NCI-H187 (cell line): ENCODE measurements around the gene HSF5.

Experiments
- DNase-seq, 2 experiments: peaks; one replicate each; lab custom pipeline; 2025; lab: John Stamatoyannopoulos, UW

Gene HSF5

DNA sequence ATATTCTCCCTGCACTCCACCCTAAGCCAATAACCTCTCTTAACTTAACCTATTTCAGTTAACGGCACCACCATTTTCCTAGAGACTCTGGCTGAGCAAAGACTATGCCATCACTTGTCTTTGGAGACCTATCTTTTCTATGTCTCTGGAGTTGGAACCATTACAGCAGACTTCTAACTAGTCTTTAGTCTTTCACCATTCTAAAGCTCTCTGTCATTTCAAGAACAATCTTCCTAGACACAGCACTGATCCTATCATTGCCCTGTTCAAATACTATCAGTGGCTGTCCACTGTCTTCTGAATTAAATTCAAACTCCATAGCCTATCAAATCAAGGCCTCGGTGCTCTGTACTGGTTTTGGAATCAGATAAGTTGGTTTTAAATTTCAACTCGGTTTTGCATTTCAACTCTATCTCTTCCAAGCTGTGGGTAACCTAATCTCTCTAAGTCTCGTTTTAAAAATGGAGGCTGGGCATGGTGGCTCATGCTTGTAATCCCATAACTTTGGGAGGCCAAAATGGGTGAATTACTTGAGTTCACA, 102.8 kb downstream of the HSF5 start:
- no peak for DNase-seq

- no peak for DNase-seq
Measured at GRCh38 chr17:58384897-58385296, 103.3 kb downstream of the HSF5 start.

GRCh38 chr17:58383892-58384462, 104.2 kb downstream of the HSF5 start:
- DNase-seq = no peak

DNA sequence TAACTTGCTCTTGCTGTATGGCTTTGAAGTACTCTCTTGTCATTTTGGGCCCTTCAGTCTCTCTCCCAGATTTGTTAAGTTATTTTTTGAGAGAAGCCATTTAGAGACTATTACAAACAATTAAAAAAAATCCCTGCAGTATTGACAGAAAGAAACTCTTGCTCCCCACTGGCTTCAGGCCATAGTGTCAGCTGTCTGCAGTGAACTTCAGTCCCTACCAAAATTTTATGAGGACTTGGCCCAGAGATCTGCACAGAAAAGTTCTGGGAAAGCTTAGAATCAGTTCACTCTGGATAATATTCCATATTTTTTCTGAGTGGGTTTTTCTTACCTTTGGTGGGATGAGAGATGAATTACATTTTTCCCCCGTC, 105.4 kb downstream of the HSF5 start:
- DNase-seq = no peak

DNA sequence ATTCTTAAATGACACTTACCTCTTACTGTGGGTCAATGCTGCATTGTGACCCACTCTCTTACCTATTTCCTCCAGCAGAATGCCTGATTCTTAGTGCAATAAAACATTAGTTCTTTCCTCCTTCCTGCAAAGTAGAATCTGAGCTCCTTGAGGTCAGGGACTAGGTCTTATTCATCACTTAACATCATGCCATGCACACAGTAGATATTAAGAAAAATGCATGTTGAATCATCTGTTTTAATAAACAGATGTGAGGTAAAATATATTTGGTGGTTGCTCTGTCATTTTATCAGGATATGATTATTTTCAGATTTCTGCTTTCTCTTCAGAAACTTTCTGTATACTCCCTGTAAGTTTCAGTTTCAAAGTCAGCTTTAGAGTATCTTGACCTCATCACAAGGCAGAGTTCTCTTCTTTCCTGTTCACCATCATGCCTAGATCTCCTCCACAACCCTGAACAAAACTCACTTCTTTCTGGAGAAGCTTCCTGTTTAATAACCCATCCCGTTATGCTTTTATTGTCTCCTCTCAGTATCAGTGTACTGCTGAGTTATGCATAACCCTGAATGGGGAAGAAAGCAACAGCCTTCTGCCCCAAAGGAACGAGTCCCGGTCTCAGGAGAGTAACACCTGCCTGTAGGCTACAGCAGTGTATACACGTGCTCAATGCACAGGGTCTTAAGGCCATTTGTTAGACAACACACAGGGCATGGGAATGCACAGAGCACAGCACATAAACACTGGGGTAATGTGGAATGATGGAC, 105.9 kb downstream of the HSF5 start:
- DNase-seq = no peak

DNA sequence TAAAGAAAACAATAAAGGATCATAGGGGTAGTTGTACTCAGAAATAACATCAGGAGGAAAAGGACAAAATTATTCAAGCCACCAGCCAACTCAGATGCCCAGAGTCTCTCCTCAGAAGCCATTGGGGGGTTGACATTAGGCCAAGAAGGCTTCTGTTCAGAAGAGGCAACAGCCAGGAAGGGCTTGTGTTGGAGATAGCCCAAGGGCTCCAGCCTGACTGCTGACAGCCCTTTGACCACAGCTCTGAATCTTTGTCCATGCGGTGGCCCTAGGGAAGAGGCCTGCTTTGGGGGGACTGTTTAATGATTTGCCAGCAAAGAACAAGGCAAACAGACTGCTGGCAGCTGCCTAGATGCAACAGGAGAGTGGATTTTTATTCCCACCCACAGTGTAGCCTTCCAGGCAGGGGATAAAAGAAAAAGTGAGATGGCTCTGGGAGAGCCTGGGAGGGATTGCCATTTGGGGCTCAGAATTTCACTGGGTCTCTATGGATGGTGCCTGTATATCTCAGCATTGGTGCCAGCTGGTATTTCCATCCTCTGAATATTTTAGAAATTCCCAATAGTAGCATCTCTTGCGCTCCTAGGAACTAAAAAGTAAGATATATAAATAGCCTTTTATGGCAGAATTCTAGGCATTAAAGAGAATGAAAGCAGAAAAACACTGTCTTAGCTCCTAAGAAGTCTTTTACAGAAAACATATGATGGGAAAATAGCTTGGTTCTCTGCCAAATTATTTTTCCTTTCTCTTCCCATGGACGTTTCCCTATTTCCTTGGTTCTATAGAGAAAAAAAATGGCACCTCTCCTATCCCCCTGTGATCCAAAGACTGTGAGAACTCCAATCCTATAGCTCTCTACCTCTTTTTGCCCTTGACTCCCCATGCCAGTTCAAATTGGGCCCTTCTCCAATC, 106.8 kb downstream of the HSF5 start:
- no peak for DNase-seq

GRCh38 chr17:58380207-58381123, 107.7 kb downstream of the HSF5 start:
- DNase-seq = no peak

DNA sequence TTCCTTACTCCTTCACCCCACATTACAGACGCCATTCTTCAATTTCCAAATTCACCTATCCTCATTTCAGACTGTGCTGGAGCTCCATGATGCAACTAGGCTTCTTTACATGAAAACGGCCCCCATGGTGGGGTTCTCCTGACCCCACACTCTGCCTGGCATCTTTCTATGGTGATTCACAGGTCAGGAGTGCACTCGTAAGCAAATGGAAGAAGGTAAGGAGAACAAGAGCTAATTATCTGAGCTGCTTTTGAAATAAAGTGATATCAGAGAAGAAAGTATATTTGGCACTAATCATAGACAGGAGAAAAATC, 108.7 kb downstream of the HSF5 start:
- DNase-seq = no peak

- no peak for DNase-seq
Measured at GRCh38 chr17:58378733-58379510, 109.3 kb downstream of the HSF5 start.

GRCh38 chr17:58377661-58378060, 110.5 kb downstream of the HSF5 start:
- no peak for DNase-seq

- DNase-seq = no peak
Measured at GRCh38 chr17:58377093-58377601, 111.1 kb downstream of the HSF5 start.

DNA sequence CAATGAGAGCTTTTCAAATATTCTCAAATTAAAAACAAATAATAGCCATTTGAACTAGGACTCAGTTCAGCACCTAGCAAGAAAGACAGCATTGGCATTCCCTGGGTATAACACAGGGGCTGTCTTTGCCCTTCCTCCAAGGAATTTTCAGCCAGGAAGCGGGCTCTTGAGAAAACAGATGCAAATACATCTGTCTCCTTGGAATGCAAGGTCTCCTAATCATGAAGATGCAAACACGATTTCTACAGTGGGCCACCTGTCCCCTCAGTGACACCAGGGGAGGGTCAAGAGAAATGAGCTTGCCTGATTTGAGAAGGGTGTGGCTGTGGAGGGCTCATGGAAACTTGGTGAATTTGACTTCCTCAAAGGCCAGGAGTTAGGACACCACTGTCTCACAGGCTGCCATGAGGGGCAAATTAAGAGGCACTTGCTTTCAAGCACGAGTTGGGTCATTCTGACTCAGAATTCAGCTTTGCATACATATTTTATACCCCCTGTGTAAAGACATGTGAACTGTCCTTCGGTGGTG, 111.7 kb downstream of the HSF5 start:
- DNase-seq = no peak

- DNase-seq = no peak
Measured at GRCh38 chr17:58375811-58376210, 112.4 kb downstream of the HSF5 start.

DNA sequence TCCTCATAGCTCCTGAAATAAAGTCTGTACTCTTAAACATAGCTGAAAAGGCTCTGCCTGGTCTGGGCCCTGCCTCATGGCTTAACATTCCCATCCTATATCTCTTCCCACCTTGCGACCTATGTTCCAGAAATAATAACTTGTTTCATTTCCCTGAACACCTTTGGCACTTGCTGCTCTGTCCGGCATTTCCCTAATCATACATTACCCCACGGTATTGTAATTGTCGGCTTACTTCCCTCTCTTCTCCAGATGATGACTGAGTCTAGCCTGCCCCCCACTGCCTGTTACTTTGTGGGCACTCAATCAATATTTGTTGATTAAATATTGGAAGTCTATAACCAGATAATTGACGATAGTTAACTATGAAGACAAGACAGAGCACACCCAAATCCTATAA, 113.0 kb downstream of the HSF5 start:
- DNase-seq = no peak

- no peak for DNase-seq
Measured at GRCh38 chr17:58373923-58374322, 114.3 kb downstream of the HSF5 start.

DNA sequence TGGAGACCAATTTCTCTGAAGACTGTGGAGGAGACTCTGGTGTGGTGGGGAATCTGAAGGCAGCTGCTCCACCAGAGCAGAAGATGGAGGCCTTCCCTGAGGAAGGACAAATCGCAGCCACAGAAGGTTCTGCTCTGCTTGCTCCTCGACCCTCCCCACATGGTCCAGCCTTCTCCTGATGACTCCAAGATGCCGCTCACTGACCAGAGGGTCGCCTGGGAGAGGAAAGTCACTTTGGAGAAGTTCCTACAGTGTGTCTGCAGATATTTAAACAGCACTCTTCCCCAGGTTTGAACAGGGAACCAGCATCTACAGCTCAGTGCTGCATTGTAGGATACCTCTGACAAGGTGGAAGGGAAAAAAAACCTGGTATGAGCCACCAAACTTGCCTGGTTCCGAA, 115.2 kb downstream of the HSF5 start:
- no peak for DNase-seq

DNA sequence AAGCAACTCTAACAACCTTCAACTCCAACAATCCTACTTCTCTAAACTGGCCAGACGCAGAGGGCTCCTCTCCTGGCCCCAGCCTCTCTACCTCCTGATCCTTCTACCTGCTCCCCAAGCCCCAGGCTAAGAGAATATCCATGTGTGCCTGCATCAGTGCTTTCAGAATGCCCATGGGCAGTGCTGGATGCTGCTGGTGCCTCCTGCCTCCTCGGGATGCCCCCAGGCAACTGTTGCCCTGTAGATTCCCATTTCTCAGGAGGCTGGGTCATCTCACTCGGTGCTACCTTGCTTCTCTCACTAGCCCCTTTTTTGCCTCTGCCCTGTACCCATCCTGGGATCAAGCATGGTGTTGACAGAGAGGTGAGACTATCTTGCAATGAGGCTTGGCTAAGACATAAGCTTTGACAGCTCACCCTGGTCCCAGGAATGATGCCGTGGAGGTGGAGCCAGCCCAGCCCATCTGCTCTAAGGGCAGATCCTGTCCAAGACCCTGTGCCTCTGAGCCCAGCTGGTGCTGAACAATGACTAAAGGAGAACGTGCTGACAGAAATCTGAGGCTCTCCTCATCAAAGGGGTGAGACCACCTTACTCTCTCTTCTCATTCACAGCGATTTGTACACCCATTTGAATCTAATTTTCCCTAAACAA, 116.8 kb downstream of the HSF5 start:
- DNase-seq = no peak

GRCh38 chr17:58370716-58371115, 117.5 kb downstream of the HSF5 start:
- no peak for DNase-seq

DNA sequence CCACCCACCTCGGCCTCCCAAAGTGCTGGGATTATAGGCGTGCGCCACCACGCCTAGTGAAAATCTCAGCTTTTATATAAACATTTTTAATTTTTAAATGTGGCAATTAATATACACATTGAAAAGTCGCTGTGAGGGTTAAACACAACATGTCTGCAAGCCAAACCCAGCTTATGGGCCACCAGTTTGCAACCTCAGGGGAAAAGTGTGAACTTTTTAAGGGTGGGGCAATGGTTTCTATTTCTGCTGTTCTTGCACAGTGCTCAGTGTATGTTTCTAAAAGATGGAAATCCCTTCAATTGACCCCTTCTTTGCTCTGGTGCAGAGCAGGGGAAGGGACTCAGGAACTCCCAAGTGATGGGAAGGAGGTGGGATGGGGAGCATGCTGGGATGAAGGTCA, 117.9 kb downstream of the HSF5 start:
- DNase-seq = no peak
